Measurements from ENCODE around the gene CMTR2.
"Not testable (repeated sequence)": the region's sequence is repeated elsewhere in the genome, so short reads cannot be mapped to it uniquely, and the experiment has no call there.

CMTR2 gene

GRCh38 chr16:71288890-71289731 is at the start of gene CMTR2:
CMTR2 (minus strand) TSS chr16:71289402; CDS start chr16:71285920, 3,482 bp downstream.
- peak; percentile 86 to 90 for DNase-seq

GRCh38 chr16:71338632-71339031 is 49.4 kb upstream of the CMTR2 start:
- no peak for DNase-seq

GRCh38 chr16:71338193-71338592 is 49.0 kb upstream of the CMTR2 start:
- DNase-seq = no peak

- no peak for DNase-seq
Observed at GRCh38 chr16:71337631-71338030, 48.4 kb upstream of the CMTR2 start.

GRCh38 chr16:71328151-71328550 is 38.9 kb upstream of the CMTR2 start:
- DNase-seq = no peak

GRCh38 chr16:71327720-71328119 is 38.5 kb upstream of the CMTR2 start:
- DNase-seq = no peak

- DNase-seq = no peak
Observed at GRCh38 chr16:71319999-71320398, 30.8 kb upstream of the CMTR2 start.

GRCh38 chr16:71315269-71315668 is 26.1 kb upstream of the CMTR2 start:
- DNase-seq = no peak

GRCh38 chr16:71313591-71313990 is 24.4 kb upstream of the CMTR2 start:
- DNase-seq = not testable (repeated sequence)

GRCh38 chr16:71311553-71312158 is 22.5 kb upstream of the CMTR2 start:
- DNase-seq = peak; percentile 6

GRCh38 chr16:71303938-71304337 is 14.7 kb upstream of the CMTR2 start:
- no peak for DNase-seq

- DNase-seq = no peak
Observed at GRCh38 chr16:71297341-71297634, 8.1 kb upstream of the CMTR2 start.

GRCh38 chr16:71296584-71297340 is 7.6 kb upstream of the CMTR2 start:
- DNase-seq = no peak

- no peak for DNase-seq
Observed at GRCh38 chr16:71295950-71296349, 6.7 kb upstream of the CMTR2 start.

GRCh38 chr16:71293919-71294318 is 4.7 kb upstream of the CMTR2 start:
- no peak for DNase-seq

- not testable (repeated sequence) for DNase-seq
Observed at GRCh38 chr16:71292095-71292494, 2.9 kb upstream of the CMTR2 start.

GRCh38 chr16:71289732-71290062 is 495 bp upstream of the CMTR2 start:
- DNase-seq = no peak

GRCh38 chr16:71288570-71288889 is 672 bp downstream of the CMTR2 start:
- no peak for DNase-seq

GRCh38 chr16:71287911-71288310 is 1.3 kb downstream of the CMTR2 start:
- no peak for DNase-seq

- DNase-seq = no peak
Observed at GRCh38 chr16:71287454-71287853, 1.7 kb downstream of the CMTR2 start.

- no peak for DNase-seq
Observed at GRCh38 chr16:71283612-71284011, 5.6 kb downstream of the CMTR2 start.

- no peak for DNase-seq
Observed at GRCh38 chr16:71282943-71283342, 6.3 kb downstream of the CMTR2 start.

- DNase-seq = no peak
Observed at GRCh38 chr16:71276589-71277334, 12.4 kb downstream of the CMTR2 start.

GRCh38 chr16:71273384-71273783 is 15.8 kb downstream of the CMTR2 start:
- no peak for DNase-seq
